ENCODE results near the gene TAP1.

Gene TAP1

DNA sequence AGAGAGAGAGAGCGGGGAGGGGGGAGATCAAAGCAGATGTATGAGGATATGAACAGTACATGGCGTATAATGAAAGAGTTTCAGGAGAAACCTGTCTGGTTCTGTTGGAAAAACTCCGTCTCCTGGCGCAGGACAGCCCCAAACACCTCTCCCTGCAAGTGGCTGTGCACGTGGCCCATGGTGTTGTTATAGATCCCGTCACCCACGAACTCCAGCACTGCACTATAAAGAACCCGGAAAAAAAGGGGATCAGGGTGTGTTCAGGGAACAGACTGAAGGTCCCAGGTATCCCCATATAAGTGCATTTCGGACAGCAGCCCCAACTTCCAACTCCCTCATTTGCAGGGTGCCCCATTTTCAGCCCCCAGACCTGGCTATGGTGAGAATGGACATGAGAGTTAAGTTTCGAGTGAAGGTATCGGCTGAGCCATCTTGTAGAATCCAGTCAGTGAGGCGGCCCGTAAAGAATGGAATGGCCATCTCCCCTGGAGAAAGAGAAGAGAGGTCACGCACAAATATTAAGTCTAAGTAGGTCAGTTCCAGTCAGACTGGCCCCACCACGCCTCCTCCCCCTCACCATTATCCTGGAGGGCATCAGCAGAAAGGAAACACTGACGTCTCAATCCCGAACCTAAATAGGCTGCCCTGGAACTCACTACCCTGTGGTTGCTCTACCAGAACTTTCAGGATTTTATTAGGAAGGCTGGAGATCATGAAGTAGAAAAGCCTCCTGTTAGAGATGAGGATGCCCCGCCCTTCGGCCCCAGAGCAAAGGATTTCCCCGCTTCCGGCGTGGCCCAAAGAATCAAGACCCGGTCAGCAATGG lies 1.3 kb downstream of the TAP1 start:
- H3K27me3 Mint-ChIP-seq, result no peaks in the 10 kb centered on the region
- no peak for DNase-seq
- peak overlapping the region; percentile 97 for H3K4me3 Mint-ChIP-seq
- H3K36me3 Mint-ChIP-seq (ENCODE audit: low read depth), result peaks cover 94% of the 10 kb centered on the region
- peak overlapping the region; percentile 100 for H3K27ac Mint-ChIP-seq
- H3K9me3 Mint-ChIP-seq, result no peaks in the 10 kb centered on the region
- peaks cover 63% of the 10 kb centered on the region for H3K4me1 Mint-ChIP-seq (ENCODE audit: low read depth)

DNA sequence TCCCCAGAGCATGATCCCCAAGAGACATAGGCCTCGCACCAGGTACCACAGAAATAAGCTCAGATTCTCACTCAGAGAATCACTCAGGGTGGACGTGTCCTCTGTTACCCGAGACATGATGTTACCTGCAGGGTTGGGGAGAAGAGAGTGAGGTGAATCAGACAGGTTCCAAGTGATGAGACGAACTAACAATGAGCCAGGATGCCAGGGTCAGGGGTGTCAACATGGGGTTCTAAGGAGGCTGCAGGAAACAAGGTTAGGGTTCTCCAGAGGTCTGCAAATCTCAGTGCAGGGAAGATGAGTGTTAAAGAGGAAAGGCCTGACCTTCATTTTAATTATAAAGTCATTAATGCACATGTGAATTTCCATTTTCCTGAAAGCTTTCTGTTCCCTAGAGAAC lies 2.5 kb downstream of the TAP1 start:
- no peaks in the 10 kb centered on the region for H3K27me3 Mint-ChIP-seq
- peak overlapping the region; percentile 100 for H3K27ac Mint-ChIP-seq
- H3K36me3 Mint-ChIP-seq (ENCODE audit: low read depth), result peaks cover 94% of the 10 kb centered on the region
- H3K4me1 Mint-ChIP-seq (ENCODE audit: low read depth), result peaks cover 64% of the 10 kb centered on the region
- H3K9me3 Mint-ChIP-seq, result no peaks in the 10 kb centered on the region
- DNase-seq, result no peak
- peak overlapping the region; percentile 97 for H3K4me3 Mint-ChIP-seq

DNA sequence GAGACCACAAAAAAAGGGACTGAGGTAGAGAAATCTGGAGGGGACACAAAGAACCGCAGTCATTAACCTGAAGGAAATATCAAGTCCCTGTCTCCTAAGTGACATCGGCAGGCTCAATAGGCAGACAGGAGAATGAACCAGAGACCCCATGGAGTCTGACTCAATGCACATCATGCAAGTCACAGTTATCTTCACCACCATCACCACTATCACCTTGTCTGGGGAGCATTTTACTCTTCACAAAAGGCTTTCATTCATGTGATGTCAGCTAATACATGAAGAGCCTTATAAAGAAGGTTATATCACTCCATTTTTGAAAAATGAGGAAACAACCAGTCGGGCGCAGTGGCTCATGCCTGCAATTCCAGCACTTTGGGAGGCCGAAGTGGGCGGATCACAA lies 4.4 kb downstream of the TAP1 start:
- DNase-seq, result no peak
- H3K27me3 Mint-ChIP-seq, result no peaks in the 10 kb centered on the region
- H3K9me3 Mint-ChIP-seq, result no peaks in the 10 kb centered on the region
- peaks cover 94% of the 10 kb centered on the region for H3K36me3 Mint-ChIP-seq (ENCODE audit: low read depth)
- H3K27ac Mint-ChIP-seq, result peak overlapping the region; percentile 100
- H3K4me3 Mint-ChIP-seq, result peak overlapping the region; percentile 98
- peaks cover 67% of the 10 kb centered on the region for H3K4me1 Mint-ChIP-seq (ENCODE audit: low read depth)

DNA sequence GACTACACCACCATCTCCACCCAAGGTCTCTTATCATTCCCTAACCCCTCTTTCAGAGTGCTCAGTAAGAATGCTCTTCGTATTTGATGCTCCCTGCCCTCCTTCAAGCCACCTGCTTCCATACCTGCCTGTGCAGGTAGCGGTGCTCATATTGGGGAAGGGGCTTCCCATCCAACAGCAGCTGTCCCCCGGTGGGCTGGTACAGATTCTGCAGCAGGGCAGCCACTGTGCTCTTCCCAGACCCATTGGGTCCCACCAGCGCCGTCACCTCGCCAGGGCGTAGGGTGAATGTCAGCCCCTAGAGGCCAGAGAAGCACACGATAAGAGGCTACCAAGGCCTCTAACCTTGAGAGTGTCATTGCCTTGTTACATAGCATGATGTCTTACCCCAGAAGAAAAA lies 5.7 kb downstream of the TAP1 start:
- Mint-ChIP-seq H3K4me3 (peak overlapping the region; percentile 98), H3K36me3 (ENCODE audit: low read depth) (peaks cover 99% of the 10 kb centered on the region), H3K9me3 (no peaks in the 10 kb centered on the region), H3K27ac (peak overlapping the region; percentile 100), H3K27me3 (no peaks in the 10 kb centered on the region), H3K4me1 (ENCODE audit: low read depth) (peaks cover 71% of the 10 kb centered on the region)
- DNase-seq, result peak; percentile 39

DNA sequence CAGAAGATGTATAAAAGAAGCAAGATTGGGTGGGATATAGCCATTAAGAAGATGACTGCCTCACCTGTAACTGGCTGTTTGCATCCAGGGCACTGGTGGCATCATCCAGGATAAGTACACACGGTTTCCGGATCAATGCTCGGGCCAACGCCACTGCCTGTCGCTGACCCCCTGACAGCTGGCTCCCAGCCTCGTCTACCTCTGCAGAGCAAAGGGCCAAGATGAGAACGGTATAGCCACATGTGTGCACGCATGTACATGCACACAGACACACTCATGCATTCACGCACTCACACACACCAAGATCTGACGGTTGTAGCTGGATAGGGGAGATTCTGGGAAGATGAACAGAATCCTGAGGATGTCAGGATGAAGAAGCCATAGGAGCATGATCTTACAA lies 6.5 kb downstream of the TAP1 start:
- Mint-ChIP-seq H3K36me3 (ENCODE audit: low read depth) (peaks cover 99% of the 10 kb centered on the region), H3K4me3 (peak overlapping the region; percentile 98), H3K4me1 (ENCODE audit: low read depth) (peaks cover 75% of the 10 kb centered on the region), H3K27ac (peak overlapping the region; percentile 100), H3K27me3 (no peaks in the 10 kb centered on the region), H3K9me3 (no peaks in the 10 kb centered on the region)
- peak; percentile 31 for DNase-seq

DNA sequence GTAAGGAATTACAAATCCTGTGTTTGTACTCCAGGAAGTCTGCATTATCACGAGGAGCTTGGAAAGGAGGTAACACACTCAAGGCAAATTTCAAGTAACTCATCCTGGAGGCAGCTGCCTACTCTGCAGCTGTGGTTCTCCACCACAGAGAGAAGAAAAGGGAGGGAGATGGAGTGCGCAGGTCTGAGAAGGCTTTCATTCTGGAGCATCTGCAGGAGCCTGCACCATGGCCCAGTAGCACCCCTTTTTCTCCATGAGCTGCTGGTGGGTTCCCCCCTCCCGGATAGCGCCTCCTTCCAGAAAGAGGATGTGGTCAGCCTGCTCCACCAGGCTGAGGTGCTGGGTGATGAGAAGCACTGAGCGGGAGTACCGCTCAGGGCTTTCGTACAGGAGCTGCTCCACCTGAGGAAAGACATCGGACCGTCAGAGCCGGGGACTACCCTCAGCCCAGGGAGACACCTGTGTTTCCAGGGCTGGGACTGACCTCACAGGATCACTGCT lies 8.1 kb downstream of the TAP1 start:
- peaks cover 76% of the 10 kb centered on the region for H3K4me1 Mint-ChIP-seq (ENCODE audit: low read depth)
- no peaks in the 10 kb centered on the region for H3K27me3 Mint-ChIP-seq
- H3K36me3 Mint-ChIP-seq (ENCODE audit: low read depth), result peaks cover 99% of the 10 kb centered on the region
- peak; percentile 69 for DNase-seq
- H3K4me3 Mint-ChIP-seq, result peak overlapping the region; percentile 98
- peak overlapping the region; percentile 100 for H3K27ac Mint-ChIP-seq
- no peaks in the 10 kb centered on the region for H3K9me3 Mint-ChIP-seq

DNA sequence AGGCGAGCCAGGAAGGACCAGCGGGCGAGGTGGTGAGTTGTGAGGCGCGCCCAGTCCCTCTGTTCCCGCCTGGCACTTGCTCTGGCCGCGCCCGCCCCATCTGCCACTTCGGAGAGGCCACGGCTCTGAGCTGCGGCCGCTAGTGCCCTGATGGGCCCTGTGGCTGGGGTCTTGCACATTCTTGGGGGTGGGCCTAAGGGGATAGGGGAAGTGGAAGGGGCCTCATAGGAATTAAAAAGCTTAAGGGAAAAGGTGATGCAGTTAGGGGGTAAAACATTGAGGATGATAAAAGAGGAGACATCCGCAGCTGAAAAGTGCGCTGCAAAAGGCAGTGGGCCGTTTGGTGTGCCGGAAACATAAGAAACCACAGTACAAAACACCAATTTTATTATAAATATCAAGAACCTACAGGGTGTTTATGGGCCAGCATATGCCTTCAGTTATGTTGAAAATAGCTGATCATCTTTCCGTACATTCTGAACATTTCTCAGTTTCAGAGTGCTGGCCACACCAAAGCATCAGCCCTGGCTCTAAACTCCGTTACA lies 8.6 kb downstream of the TAP1 start:
- Mint-ChIP-seq H3K27ac (peak overlapping the region; percentile 100), H3K27me3 (no peaks in the 10 kb centered on the region), H3K4me1 (ENCODE audit: low read depth) (peaks cover 76% of the 10 kb centered on the region), H3K36me3 (ENCODE audit: low read depth) (peaks cover 99% of the 10 kb centered on the region), H3K9me3 (no peaks in the 10 kb centered on the region), H3K4me3 (peak overlapping the region; percentile 98)
- DNase-seq, result no peak

DNA sequence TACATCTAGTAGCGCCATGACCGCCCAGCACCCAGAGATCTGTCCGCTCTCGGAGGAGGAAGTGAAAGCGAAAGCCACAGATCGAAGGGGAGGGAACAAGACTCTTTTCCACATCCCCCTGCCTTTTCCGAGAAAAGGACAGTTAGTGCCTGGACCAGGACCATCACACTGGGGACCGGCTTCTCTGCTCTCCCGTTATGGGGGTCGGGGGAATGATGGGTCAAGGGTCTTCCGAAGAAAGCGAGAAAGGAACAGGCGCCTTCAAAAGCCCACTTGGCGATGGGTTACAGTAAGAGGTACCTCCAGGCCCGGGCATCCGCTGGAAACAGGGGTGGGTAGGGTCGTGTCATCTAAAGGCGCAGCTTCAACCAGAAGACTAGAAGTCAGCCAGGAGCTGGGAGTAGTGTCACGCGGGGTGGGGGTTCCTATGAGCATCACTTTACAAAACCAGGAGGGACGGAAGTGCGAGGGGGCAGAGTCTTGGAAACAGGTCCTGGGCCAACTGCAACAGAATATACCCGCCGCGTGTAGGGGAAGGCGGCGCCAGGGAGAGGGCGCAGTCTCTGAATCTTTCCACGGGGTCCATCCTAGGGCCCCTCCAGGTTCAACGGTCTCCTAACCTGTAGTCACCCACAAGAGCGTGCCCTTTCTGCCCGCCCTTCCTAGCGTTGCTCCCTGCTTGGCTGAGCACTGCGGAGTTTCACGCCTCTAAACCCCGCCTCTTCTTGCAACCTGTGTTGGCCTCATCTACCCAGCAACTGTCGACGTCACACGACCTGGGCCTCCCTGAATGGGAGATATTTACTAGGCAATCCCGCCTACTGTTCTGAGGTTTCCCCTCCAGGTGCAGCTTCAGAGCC lies 9.3 kb downstream of the TAP1 start, which contains the start of gene PSMB8:
Gene PSMB8, minus strand, starts transcription at position 69 of the 860 bp plus-strand sequence. Its CDS starts 51 bp downstream, at position 18.
- H3K27ac Mint-ChIP-seq, result peak within 1 kb of the TSS; percentile 100
- peaks cover 79% of the 10 kb centered on the region for H3K4me1 Mint-ChIP-seq (ENCODE audit: low read depth)
- peaks cover 100% of the 10 kb centered on the region for H3K36me3 Mint-ChIP-seq (ENCODE audit: low read depth)
- no peaks in the 10 kb centered on the region for H3K9me3 Mint-ChIP-seq
- DNase-seq, result peak; percentile 97
- peak within 1 kb of the TSS; percentile 98 for H3K4me3 Mint-ChIP-seq
- no peaks in the 10 kb centered on the region for H3K27me3 Mint-ChIP-seq

DNA sequence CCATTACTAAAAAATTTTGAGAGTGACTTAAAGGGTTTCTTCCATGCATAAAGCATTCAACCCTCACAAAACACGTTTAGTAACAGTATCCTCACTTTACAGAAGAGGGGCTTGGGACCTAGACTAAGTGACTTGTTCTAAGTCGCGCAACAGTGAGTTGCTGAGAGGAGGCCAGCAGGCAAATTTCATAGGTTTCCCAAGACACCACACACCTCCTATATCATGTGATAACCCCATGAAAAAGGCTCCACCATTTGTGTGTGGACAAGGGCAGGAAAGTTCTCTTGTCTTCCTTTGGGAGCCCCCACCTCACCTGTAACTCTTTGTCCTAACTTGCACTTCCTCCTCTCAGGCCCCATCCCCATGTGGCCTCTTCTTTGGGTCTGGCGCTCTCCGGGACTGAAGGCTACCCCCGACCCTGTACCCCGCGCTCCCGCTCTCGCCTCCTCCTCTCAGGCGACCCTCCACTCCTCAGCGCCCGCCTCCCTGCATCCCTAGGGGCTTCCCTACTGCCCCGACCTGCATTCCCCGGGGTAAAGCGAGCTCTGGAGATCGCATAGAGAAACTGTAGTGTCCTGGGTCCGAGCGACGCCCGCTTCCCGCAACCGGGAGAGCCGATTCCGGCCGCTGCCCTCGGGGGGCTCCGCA lies 10.0 kb downstream of the TAP1 start:
- no peaks in the 10 kb centered on the region for H3K27me3 Mint-ChIP-seq
- peaks cover 96% of the 10 kb centered on the region for H3K36me3 Mint-ChIP-seq (ENCODE audit: low read depth)
- H3K27ac Mint-ChIP-seq, result peak overlapping the region; percentile 100

DNA sequence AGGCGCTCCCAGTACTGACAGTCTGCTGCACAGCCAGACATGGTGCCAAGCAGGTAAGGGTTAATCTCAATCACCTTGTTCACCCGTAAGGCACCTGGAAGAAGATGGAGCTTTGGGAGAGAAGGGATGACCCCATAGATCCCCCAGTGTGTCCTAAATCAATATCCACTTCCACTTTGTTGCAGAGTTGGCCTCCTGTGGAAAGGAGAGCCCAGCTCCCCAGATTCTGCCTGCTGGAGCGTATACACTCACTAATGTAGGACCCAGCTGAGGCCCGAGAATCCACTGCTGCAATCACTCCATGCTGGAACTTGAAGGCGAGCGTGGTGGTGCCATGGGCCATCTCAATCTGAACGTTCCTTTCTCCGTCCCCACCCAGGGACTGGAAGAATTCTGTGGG lies 10.8 kb downstream of the TAP1 start:
- peak overlapping the region; percentile 100 for H3K27ac Mint-ChIP-seq
- H3K4me1 Mint-ChIP-seq (ENCODE audit: low read depth), result peaks cover 69% of the 10 kb centered on the region
- no peaks in the 10 kb centered on the region for H3K27me3 Mint-ChIP-seq
- no peaks in the 10 kb centered on the region for H3K9me3 Mint-ChIP-seq
- H3K36me3 Mint-ChIP-seq (ENCODE audit: low read depth), result peaks cover 93% of the 10 kb centered on the region
- DNase-seq, result no peak
- peak overlapping the region; percentile 98 for H3K4me3 Mint-ChIP-seq

More for the DNA sequence above, 10.0 kb downstream of the TAP1 start:
- H3K4me1 Mint-ChIP-seq (ENCODE audit: low read depth), result peaks cover 76% of the 10 kb centered on the region
- no peak for DNase-seq
- H3K9me3 Mint-ChIP-seq, result no peaks in the 10 kb centered on the region
- H3K4me3 Mint-ChIP-seq, result peak overlapping the region; percentile 98

DNA sequence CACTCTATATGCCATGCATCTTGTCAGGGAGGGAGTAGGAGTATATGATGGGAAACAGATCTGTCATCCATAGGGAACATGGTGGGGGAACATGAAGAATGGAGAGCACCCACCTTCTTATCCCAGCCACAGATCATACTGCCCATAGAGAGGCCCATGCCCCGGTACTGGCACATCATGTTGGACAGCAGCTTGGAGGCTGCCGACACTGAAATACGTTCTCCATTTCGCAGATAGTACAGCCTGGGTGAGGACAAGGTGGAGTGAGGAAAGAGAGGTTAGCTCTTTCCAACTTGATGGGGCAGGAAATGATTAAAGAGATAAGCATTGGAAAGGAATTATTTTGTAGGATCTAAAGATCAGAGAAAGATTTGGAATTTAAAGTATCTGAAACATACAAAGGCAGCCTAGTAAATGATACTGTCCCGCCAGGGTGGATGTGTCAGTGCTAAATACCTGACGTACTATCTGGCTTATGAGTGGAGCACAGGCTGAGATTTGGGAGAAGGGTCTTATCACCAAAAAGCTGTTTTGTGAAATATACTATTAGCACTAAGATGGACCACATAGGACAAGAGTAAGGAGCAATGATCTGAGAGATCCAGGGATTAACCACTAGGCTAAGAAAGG lies 11.4 kb downstream of the TAP1 start:
- Mint-ChIP-seq H3K27ac (peak overlapping the region; percentile 100), H3K4me3 (peak overlapping the region; percentile 98), H3K9me3 (no peaks in the 10 kb centered on the region), H3K36me3 (ENCODE audit: low read depth) (peaks cover 93% of the 10 kb centered on the region), H3K4me1 (ENCODE audit: low read depth) (peaks cover 68% of the 10 kb centered on the region), H3K27me3 (no peaks in the 10 kb centered on the region)
- no peak for DNase-seq

DNA sequence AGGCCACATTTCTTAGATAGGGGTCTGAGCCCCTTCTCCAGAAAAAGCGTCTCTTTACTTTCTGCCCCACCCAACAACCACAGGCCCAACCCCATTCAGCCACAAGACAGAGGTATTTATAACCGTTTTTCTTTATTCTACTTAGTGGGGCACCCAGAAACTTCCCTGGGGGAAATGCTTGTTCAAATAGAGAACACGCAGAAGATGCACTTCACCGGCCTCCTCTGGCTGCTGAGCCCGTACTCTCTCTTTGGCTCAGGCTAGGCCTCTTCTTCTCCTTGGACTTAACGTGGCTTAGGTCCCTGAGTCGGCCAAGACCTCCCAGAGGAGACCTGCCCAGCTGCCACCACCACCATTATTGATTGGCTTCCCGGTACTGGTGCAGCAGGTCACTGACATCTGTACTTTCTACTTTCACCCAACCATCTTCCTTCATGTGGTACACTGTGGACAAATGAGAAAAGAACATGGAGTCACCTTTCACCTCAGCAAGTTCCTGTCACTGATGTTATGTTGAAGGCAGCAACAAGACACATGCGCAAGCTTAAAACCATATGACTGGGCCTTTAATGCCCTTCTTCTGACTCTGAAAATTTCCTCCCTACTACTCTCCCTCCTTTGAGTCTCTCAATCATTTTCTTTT lies 12.8 kb downstream of the TAP1 start:
- H3K4me1 Mint-ChIP-seq (ENCODE audit: low read depth), result peaks cover 69% of the 10 kb centered on the region

DNA sequence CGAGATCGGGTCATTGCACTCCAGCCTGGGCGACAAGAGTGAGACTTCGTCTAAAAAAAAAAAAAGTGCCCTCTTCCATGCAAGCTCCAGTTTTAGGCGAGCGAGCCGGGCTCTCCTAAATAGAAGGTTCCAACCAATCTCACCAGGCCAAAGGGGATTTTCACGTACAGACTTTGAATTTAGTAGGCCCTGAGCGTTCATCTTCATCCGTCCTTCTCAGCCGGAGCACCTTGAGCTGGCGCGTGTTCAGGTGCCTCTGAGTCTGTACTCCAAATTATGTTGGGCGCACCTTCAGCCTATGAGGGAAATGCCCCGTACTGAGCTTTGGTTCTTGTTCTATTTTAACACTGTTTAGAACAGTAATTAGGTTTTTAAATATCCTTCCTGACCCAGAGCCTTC lies 14.1 kb downstream of the TAP1 start:
- Mint-ChIP-seq H3K27me3 (no peaks in the 10 kb centered on the region), H3K4me3 (peak overlapping the region; percentile 82), H3K9me3 (no peaks in the 10 kb centered on the region), H3K27ac (peak overlapping the region; percentile 100), H3K4me1 (ENCODE audit: low read depth) (peaks cover 74% of the 10 kb centered on the region), H3K36me3 (ENCODE audit: low read depth) (peaks cover 93% of the 10 kb centered on the region)
- no peak for DNase-seq

More for the DNA sequence above, 12.8 kb downstream of the TAP1 start:
- Mint-ChIP-seq H3K27ac (peak overlapping the region; percentile 100), H3K27me3 (no peaks in the 10 kb centered on the region), H3K36me3 (ENCODE audit: low read depth) (peaks cover 93% of the 10 kb centered on the region), H3K9me3 (no peaks in the 10 kb centered on the region), H3K4me3 (peak overlapping the region; percentile 98)
- peak; percentile 63 for DNase-seq
